GM23248 (cell line): ENCODE results near the gene SNRPD3. TPM values are rescaled to one million over a fixed set of nuclear protein-coding genes. Genes with fewer than 3 reads are reported as not detected.
"Not testable (repeated sequence)": the region's sequence is repeated elsewhere in the genome, so short reads cannot be mapped to it uniquely, and the experiment has no call there.

Source experiments
- DNase-seq: peaks from one replicate; pipeline ENCODE4 v3.0.0-alpha.2; 2015
- H2AFZ ChIP-seq: fragments of 200-600 bp; sonication (generic); 2 replicates; pipeline ENCODE4 v1.6.1; 2016; ENCODE audit warnings: antibody characterized with exemption
- H3F3A ChIP-seq: fragments of 200-600 bp; sonication (generic); 2 replicates; pipeline ENCODE4 v1.6.1; 2016; ENCODE audit warnings: mild to moderate bottlenecking, antibody characterized with exemption, mixed run types; ENCODE audit not compliant: insufficient read depth
- H3K27ac ChIP-seq: fragments of 200-600 bp; sonication (generic); 2 replicates; pipeline ENCODE4 v1.5.1; 2016; ENCODE audit warnings: mild to moderate bottlenecking
- H3K27me3 ChIP-seq: fragments of 200-600 bp; sonication (generic); replicated peaks from 2 replicates; pipeline ENCODE4 v1.6.1; 2016; ENCODE audit warnings: mild to moderate bottlenecking; ENCODE audit not compliant: insufficient read depth
- H3K36me3 ChIP-seq: fragments of 200-600 bp; sonication (generic); 2 replicates; pipeline ENCODE4 v1.6.1; 2016; ENCODE audit warnings: low read depth, mild to moderate bottlenecking
- H3K4me1 ChIP-seq: fragments of 200-600 bp; sonication (generic); 2 replicates; pipeline ENCODE4 v1.6.1; 2016; ENCODE audit warnings: mild to moderate bottlenecking; ENCODE audit not compliant: insufficient read depth
- H3K4me2 ChIP-seq: fragments of 200-600 bp; sonication (generic); one replicate; pipeline ENCODE4 v1.6.1; 2016; ENCODE audit warnings: mild to moderate bottlenecking; ENCODE audit not compliant: unreplicated experiment
- H3K4me3 ChIP-seq: fragments of 200-600 bp; sonication (generic); 2 replicates; pipeline ENCODE4 v1.5.1; 2016; ENCODE audit warnings: mild to moderate bottlenecking
- H3K79me2 ChIP-seq: fragments of 200-600 bp; sonication (generic); 2 replicates; pipeline ENCODE4 v1.6.1; 2016; ENCODE audit warnings: mild to moderate bottlenecking; ENCODE audit not compliant: insufficient read depth
- H3K9ac ChIP-seq: fragments of 200-600 bp; sonication (generic); 2 replicates; pipeline ENCODE4 v1.6.1; 2016; ENCODE audit warnings: mild to moderate bottlenecking
- H3K9me2 ChIP-seq: fragments of 200-600 bp; sonication (generic); 2 replicates; pipeline ENCODE4 v1.6.1; 2016; ENCODE audit warnings: mixed run types, mild to moderate bottlenecking, moderate library complexity; ENCODE audit not compliant: insufficient read depth
- H3K9me3 ChIP-seq: fragments of 200-600 bp; sonication (generic); one replicate; pipeline ENCODE4 v1.6.1; 2017; ENCODE audit warnings: low read depth
- H4K20me1 ChIP-seq: fragments of 200-600 bp; sonication (generic); 2 replicates; pipeline ENCODE4 v1.6.0; 2016; ENCODE audit not compliant: insufficient read depth
- EZH2 ChIP-seq: fragments of 200-600 bp; sonication (generic); IDR thresholded peaks from 2 replicates; pipeline ENCODE4 v1.6.1; 2018; ENCODE audit warnings: antibody characterized with exemption, mild to moderate bottlenecking; ENCODE audit not compliant: insufficient read depth, poor library complexity, severe bottlenecking
- EZH2phosphoT487 ChIP-seq: fragments of 200-600 bp; sonication (generic); IDR thresholded peaks from 2 replicates; pipeline ENCODE4 v1.6.1; 2018; ENCODE audit warnings: antibody characterized with exemption, moderate library complexity, mild to moderate bottlenecking, low read depth; ENCODE audit not compliant: insufficient read depth
- whole genome bisulfite sequencing, 2 experiments: methylation state at CpG; one replicate each; pipeline ENCODE4 v1.1.6; 2015 to 2017; ENCODE audit warnings: low lambda C conversion rate in 2 of 2, low coverage in 1 of 2; ENCODE audit errors: missing lambda C conversion rate in 2 of 2; 5-methylcytosine and 5-hydroxymethylcytosine counted together
- in situ Hi-C: fragments of 300-500 bp; cut with MboI; formaldehyde crosslinking; loops from 2 replicates; pipeline ENCODE4 v1.15.0; 2020
- polyA plus RNA-seq: library from polyadenylated mRNA; unstranded; fragments of >200 nt; fragmentation: Nextera tagmentation; extraction: Ambion mirVana; gene quantifications from 2 replicates; pipeline ENCODE4 v1.2.1, GENCODE V29; 2016
- total RNA-seq: library from RNA; depleted of rRNA; stranded (reverse); fragments of >200 nt; shearing (Covaris generic); gene quantifications from 2 replicates; pipeline ENCODE4 v1.2.3, GENCODE V29; 2014

SNRPD3 gene
- total and polyA plus RNA-seq, 2 experiments from 2014 or later: 106 to 109 TPM

DNA sequence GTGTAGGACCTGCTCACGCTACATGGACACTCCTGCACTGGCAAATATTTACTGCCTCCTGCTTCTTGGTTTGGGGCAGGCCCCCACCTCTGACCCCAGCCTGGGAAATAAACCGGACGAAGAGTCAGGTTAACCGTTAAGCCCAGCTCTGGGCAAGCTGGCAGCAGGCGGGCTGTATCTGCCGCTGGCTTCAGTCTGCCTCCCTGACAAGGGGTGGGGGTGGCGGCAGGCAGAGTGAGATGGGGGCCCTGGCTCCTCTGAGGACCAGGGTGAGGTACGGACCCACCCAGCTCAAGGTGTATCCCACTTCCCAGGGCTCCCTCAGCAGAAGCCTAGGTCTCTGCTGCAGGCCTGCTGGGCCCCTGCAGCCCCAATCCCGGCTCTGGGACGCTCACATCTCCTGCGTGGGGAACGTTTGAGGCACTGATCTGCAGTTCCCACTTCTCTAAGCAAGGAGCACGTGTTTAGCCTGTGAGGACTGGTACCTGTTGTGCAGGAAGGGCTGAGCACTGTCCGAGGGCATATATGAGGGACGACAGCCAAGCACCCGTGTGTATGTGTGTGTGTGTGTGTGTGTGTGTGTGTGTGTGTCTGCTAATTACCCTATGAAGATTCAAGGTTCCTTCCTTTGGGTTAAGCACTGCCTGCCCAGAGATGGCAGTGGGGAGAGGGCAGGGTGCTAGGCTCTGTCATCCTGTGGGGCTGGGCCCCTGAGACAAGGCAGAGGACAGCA is 38.2 kb downstream of the SNRPD3 start:
- H3K4me2 ChIP-seq: no peak overlapping the region
- H3K27me3 ChIP-seq: no peaks in the 10 kb centered on the region
- no peak overlapping the region for H3K27ac ChIP-seq
- peak overlapping the region; percentile 85; the same call in 1 of the 2 replicates for H3K9ac ChIP-seq
- no peak for DNase-seq
- 74 to 77% methylated on average over 16 of the region's 16 CpGs for WGBS, 2 experiments
- no peak overlapping the region for H3K4me3 ChIP-seq
- no peaks in the 10 kb centered on the region for H3K9me2 ChIP-seq
- no peak for TF ChIP-seq EZH2phosphoT487
- no peak for TF ChIP-seq EZH2
- H3K9me3 ChIP-seq: no peaks in the 10 kb centered on the region
- peaks cover 3% of the 10 kb centered on the region; the same call in 1 of the 2 replicates for H3K4me1 ChIP-seq
- no peaks in the 10 kb centered on the region for H3K36me3 ChIP-seq
- no peaks in the 10 kb centered on the region for H3K79me2 ChIP-seq
- no peaks in the 10 kb centered on the region for H4K20me1 ChIP-seq
- no peak overlapping the region for H2AFZ ChIP-seq
- H3F3A ChIP-seq: no peaks in the 10 kb centered on the region
- in situ Hi-C loops: no loop called here

- Histone ChIP-seq H3K9ac (no peak overlapping the region), H3K4me2 (no peak overlapping the region), H3K79me2 (no peaks in the 10 kb centered on the region), H3K9me3 (no peaks in the 10 kb centered on the region), H3K4me3 (no peak overlapping the region), H2AFZ (no peak overlapping the region), H3F3A (no peaks in the 10 kb centered on the region), H3K4me1 (peaks cover 3% of the 10 kb centered on the region; the same call in 1 of the 2 replicates), H3K9me2 (no peaks in the 10 kb centered on the region), H4K20me1 (no peaks in the 10 kb centered on the region), H3K27me3 (no peaks in the 10 kb centered on the region), H3K27ac (no peak overlapping the region), H3K36me3 (no peaks in the 10 kb centered on the region)
- DNase-seq: no peak
- WGBS, 2 experiments: 76% methylated on average over 7 of the region's 7 CpGs
- TF ChIP-seq EZH2phosphoT487 (no peak), EZH2 (no peak)
- in situ Hi-C loops: no loop called here
Measured at GRCh38 chr22:24594569-24595120, 38.8 kb downstream of the SNRPD3 start.

DNA sequence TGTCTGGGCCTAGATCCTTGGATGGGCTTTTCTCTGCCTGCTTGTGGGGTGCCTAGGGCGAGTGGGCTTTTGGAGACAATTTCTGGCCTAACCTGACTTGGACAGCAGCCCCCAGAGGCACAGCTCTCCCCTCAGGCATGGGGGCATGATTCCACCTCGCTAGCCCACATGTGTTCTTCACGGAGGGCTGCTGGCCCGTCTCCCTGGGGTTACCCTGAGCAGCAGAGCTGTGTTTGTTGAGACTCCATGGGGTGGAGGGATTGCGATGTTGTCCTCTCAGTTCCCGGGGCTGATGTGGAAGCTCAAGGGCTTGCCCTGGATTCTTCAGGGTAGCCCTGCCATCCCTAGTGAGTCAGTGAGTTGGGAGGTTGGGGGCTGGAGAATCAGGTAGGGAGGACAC is 39.4 kb downstream of the SNRPD3 start:
- no peak overlapping the region for H3K4me3 ChIP-seq
- no peak overlapping the region for H2AFZ ChIP-seq
- H3F3A ChIP-seq: no peaks in the 10 kb centered on the region
- TF ChIP-seq EZH2 (no peak), EZH2phosphoT487 (no peak)
- H3K36me3 ChIP-seq: no peaks in the 10 kb centered on the region
- in situ Hi-C loops: no loop called here
- H3K9me2 ChIP-seq: no peaks in the 10 kb centered on the region
- WGBS, 2 experiments: 93 to 98% methylated on average over 6 of the region's 6 CpGs
- peaks cover 3% of the 10 kb centered on the region; the same call in 1 of the 2 replicates for H3K4me1 ChIP-seq
- no peak for DNase-seq
- no peaks in the 10 kb centered on the region for H3K9me3 ChIP-seq
- no peak overlapping the region for H3K9ac ChIP-seq
- H3K79me2 ChIP-seq: no peaks in the 10 kb centered on the region
- no peak overlapping the region for H3K27ac ChIP-seq
- no peak overlapping the region for H3K4me2 ChIP-seq
- no peaks in the 10 kb centered on the region for H4K20me1 ChIP-seq
- no peaks in the 10 kb centered on the region for H3K27me3 ChIP-seq

DNA sequence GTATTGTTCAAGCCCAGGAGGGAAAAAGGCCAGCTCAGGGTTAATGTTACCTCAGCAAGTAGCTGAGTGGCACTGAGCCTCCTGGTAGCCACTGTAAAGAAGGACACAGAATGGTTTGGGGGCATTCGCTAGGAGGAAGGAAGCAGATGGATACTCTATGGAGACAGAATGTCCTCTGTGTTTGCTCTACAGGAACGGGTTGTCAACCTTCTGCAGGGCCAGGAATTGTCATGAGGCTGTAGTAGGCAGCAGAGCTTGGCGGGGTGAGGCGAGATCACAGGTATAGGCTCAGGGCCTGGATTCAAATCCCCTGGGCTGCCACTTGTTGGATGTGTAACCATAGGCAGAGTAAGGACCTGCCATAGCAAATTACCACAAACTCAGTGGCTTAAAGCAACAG is 40.1 kb downstream of the SNRPD3 start:
- no peaks in the 10 kb centered on the region for H3K27me3 ChIP-seq
- H3F3A ChIP-seq: no peaks in the 10 kb centered on the region
- H3K4me1 ChIP-seq: peaks cover 3% of the 10 kb centered on the region; the same call in 1 of the 2 replicates
- H3K4me3 ChIP-seq: no peak overlapping the region
- no peaks in the 10 kb centered on the region for H3K36me3 ChIP-seq
- H3K9me3 ChIP-seq: no peaks in the 10 kb centered on the region
- in situ Hi-C loops: no loop called here
- no peak for TF ChIP-seq EZH2phosphoT487
- TF ChIP-seq EZH2: no peak
- no peak for DNase-seq
- H3K79me2 ChIP-seq: no peaks in the 10 kb centered on the region
- H2AFZ ChIP-seq: no peak overlapping the region
- no peaks in the 10 kb centered on the region for H4K20me1 ChIP-seq
- H3K9me2 ChIP-seq: no peaks in the 10 kb centered on the region
- no peak overlapping the region for H3K27ac ChIP-seq
- no peak overlapping the region for H3K4me2 ChIP-seq
- WGBS, 2 experiments: 89 to 92% methylated on average over 4 of the region's 4 CpGs
- no peak overlapping the region for H3K9ac ChIP-seq

GRCh38 chr22:24597076-24597475 is 41.3 kb downstream of the SNRPD3 start:
- in situ Hi-C loops, H3K9me3 ChIP-seq, H3K4me2 ChIP-seq, H2AFZ ChIP-seq, H3K9me2 ChIP-seq, H3K4me1 ChIP-seq, H4K20me1 ChIP-seq, H3K79me2 ChIP-seq, H3F3A ChIP-seq, H3K27ac ChIP-seq, H3K36me3 ChIP-seq, DNase-seq, H3K27me3 ChIP-seq, H3K9ac ChIP-seq, H3K4me3 ChIP-seq: not testable (repeated sequence)
- WGBS, 2 experiments: 58 to 67% methylated on average over 9 of the region's 9 CpGs
